Measurements from ENCODE around the gene KCTD16. TPM values are rescaled to one million over a fixed set of nuclear protein-coding genes. Genes with fewer than 3 reads are reported as not detected.
A peak's percentile ranks its signal among the peaks of the same experiment; 100 is the strongest.

The KCTD16 gene
- total and polyA plus RNA-seq, 2 experiments from 2014 or later: 0.02 to 0.76 TPM

- H3K27ac Mint-ChIP-seq: no peak overlapping the region
- H2AFZ ChIP-seq: no peak overlapping the region
- no peaks in the 10 kb centered on the region for H3K36me3 Mint-ChIP-seq (ENCODE audit: low read depth)
- no peak overlapping the region for H3K4me3 Mint-ChIP-seq
- H3K79me2 ChIP-seq (replicated peaks; ENCODE audit: insufficient read depth): no peaks in the 10 kb centered on the region
- ATAC-seq (peak; percentile 88), DNase-seq (ENCODE audit: low spot score) (peak; percentile 58)
- no peaks in the 10 kb centered on the region for H3K36me3 ChIP-seq (ENCODE audit: insufficient read depth)
- H3F3A ChIP-seq (replicated peaks; ENCODE audit: low read depth): no peaks in the 10 kb centered on the region
- H3K27me3 ChIP-seq (ENCODE audit: insufficient read depth): no peaks in the 10 kb centered on the region
- no peaks in the 10 kb centered on the region; the same call in 1 of the 2 replicates for H3K4me1 ChIP-seq (ENCODE audit: insufficient read depth)
- TF ChIP-seq CTCF (conservative IDR thresholded peaks at IDR 0.05; ENCODE audit: low read depth in 2 of 2) (peak; percentile 54 to 70), EZH2phosphoT487 (IDR thresholded peaks at IDR 0.05; ENCODE audit: unreplicated experiment) (no peak)
- H3K9me3 Mint-ChIP-seq: no peaks in the 10 kb centered on the region
- H3K9me2 ChIP-seq (ENCODE audit: insufficient read depth): peaks cover 4% of the 10 kb centered on the region; the same call in 1 of the 2 replicates
- H3K4me1 Mint-ChIP-seq: no peaks in the 10 kb centered on the region
- peaks cover 8% of the 10 kb centered on the region for H3K27me3 Mint-ChIP-seq (ENCODE audit: insufficient read depth, low read depth, poor library complexity)
- no peak overlapping the region for H3K27ac ChIP-seq (ENCODE audit: low read depth)
- no peak overlapping the region for H3K4me2 ChIP-seq
- no peaks in the 10 kb centered on the region for H4K20me1 ChIP-seq (replicated peaks; ENCODE audit: insufficient read depth)
- no peak overlapping the region for H3K4me3 ChIP-seq
Observed at GRCh38 chr5:144332265-144332664, 161.6 kb downstream of the KCTD16 start.

GRCh38 chr5:144333336-144333920, 162.8 kb downstream of the KCTD16 start:
- Histone ChIP-seq H4K20me1 (replicated peaks; ENCODE audit: insufficient read depth) (no peaks in the 10 kb centered on the region), H3K27ac (ENCODE audit: low read depth) (no peak overlapping the region), H3F3A (replicated peaks; ENCODE audit: low read depth) (no peaks in the 10 kb centered on the region), H3K9me2 (ENCODE audit: insufficient read depth) (peaks cover 4% of the 10 kb centered on the region; the same call in 1 of the 2 replicates), H3K27me3 (ENCODE audit: insufficient read depth) (no peaks in the 10 kb centered on the region), H3K36me3 (ENCODE audit: insufficient read depth) (no peaks in the 10 kb centered on the region), H3K79me2 (replicated peaks; ENCODE audit: insufficient read depth) (no peaks in the 10 kb centered on the region), H3K4me2 (no peak overlapping the region), H3K4me3 (no peak overlapping the region), H3K4me1 (ENCODE audit: insufficient read depth) (no peaks in the 10 kb centered on the region; the same call in 1 of the 2 replicates), H2AFZ (peak overlapping the region; percentile 43; the same call in 1 of the 2 replicates)
- no peaks in the 10 kb centered on the region for H3K4me1 Mint-ChIP-seq
- DNase-seq (ENCODE audit: low spot score) (no peak), ATAC-seq (no peak)
- H3K27me3 Mint-ChIP-seq (ENCODE audit: insufficient read depth, low read depth, poor library complexity): peaks cover 8% of the 10 kb centered on the region
- TF ChIP-seq EZH2 (IDR thresholded peaks at IDR 0.05; ENCODE audit: low read depth, unreplicated experiment) (no peak), JUNB (IDR thresholded peaks at IDR 0.05; ENCODE audit: unreplicated experiment) (no peak)
- no peaks in the 10 kb centered on the region for H3K9me3 Mint-ChIP-seq
- H3K36me3 Mint-ChIP-seq (ENCODE audit: low read depth): no peaks in the 10 kb centered on the region
- no peak overlapping the region for H3K27ac Mint-ChIP-seq
- H3K4me3 Mint-ChIP-seq: no peak overlapping the region

- Histone ChIP-seq H3K27ac (ENCODE audit: low read depth) (no peak overlapping the region), H3K27me3 (ENCODE audit: insufficient read depth) (no peaks in the 10 kb centered on the region), H3K4me1 (ENCODE audit: insufficient read depth) (no peaks in the 10 kb centered on the region; the same call in 1 of the 2 replicates), H4K20me1 (replicated peaks; ENCODE audit: insufficient read depth) (no peaks in the 10 kb centered on the region), H2AFZ (no peak overlapping the region), H3K79me2 (replicated peaks; ENCODE audit: insufficient read depth) (no peaks in the 10 kb centered on the region), H3K4me3 (no peak overlapping the region), H3F3A (replicated peaks; ENCODE audit: low read depth) (no peaks in the 10 kb centered on the region), H3K4me2 (no peak overlapping the region), H3K9me2 (ENCODE audit: insufficient read depth) (peaks cover 4% of the 10 kb centered on the region; the same call in 1 of the 2 replicates), H3K36me3 (ENCODE audit: insufficient read depth) (no peaks in the 10 kb centered on the region)
- Mint-ChIP-seq H3K9me3 (no peaks in the 10 kb centered on the region; the same call in 2 of the 3 replicates), H3K4me1 (no peaks in the 10 kb centered on the region), H3K4me3 (no peak overlapping the region), H3K27ac (no peak overlapping the region), H3K36me3 (ENCODE audit: low read depth) (no peaks in the 10 kb centered on the region), H3K27me3 (ENCODE audit: insufficient read depth, low read depth, poor library complexity) (peaks cover 13% of the 10 kb centered on the region)
- DNase-seq (ENCODE audit: low spot score) (no peak), ATAC-seq (no peak)
- TF ChIP-seq STAT1 (IDR thresholded peaks at IDR 0.05; ENCODE audit: unreplicated experiment) (no peak), ZNF462 (CRISPR knock-in tag; IDR thresholded peaks at IDR 0.05) (no peak), CREB1 (CRISPR knock-in tag; IDR thresholded peaks at IDR 0.05; ENCODE audit: low read depth) (no peak), ZNF331 (CRISPR knock-in tag; IDR thresholded peaks at IDR 0.05; ENCODE audit: low read depth) (no peak), POLR2AphosphoS5 (IDR thresholded peaks at IDR 0.05; ENCODE audit: low read depth) (no peak), EZH2 (IDR thresholded peaks at IDR 0.05; ENCODE audit: low read depth, unreplicated experiment) (no peak)
Observed at GRCh38 chr5:144335561-144335960, 164.9 kb downstream of the KCTD16 start.
